Epithelial cell of prostate (primary cell): ENCODE results near the gene CFHR1.
"Not testable (repeated sequence)": the region's sequence is repeated elsewhere in the genome, so short reads cannot be mapped to it uniquely, and the experiment has no call there.

Source experiments
- DNase-seq: peaks from one replicate; pipeline ENCODE4 v3.0.0-alpha.2; 2011; ENCODE audit warnings: low read depth, low spot score
- H3K27ac ChIP-seq: fragments of 450-650 bp; 2 replicates; pipeline ENCODE4 v1.5.1; 2017; ENCODE audit warnings: mild to moderate bottlenecking

The CFHR1 gene

GRCh38 chr1:196819531-196819930 lies at the start of gene CFHR1:
Gene CFHR1 (plus strand): TSS chr1:196819731. CDS start chr1:196819845, 114 bp downstream.
- not testable (repeated sequence) for H3K27ac ChIP-seq, DNase-seq

- H3K27ac ChIP-seq, DNase-seq: not testable (repeated sequence)
These were observed 49.7 kb upstream of the CFHR1 start for GRCh38 chr1:196769823-196770222.

GRCh38 chr1:196773713-196774112 lies 45.8 kb upstream of the CFHR1 start:
- H3K27ac ChIP-seq: no peak overlapping the region
- no peak for DNase-seq

- DNase-seq: no peak
- no peak overlapping the region for H3K27ac ChIP-seq
These were observed 45.4 kb upstream of the CFHR1 start for GRCh38 chr1:196774175-196774574.

DNA sequence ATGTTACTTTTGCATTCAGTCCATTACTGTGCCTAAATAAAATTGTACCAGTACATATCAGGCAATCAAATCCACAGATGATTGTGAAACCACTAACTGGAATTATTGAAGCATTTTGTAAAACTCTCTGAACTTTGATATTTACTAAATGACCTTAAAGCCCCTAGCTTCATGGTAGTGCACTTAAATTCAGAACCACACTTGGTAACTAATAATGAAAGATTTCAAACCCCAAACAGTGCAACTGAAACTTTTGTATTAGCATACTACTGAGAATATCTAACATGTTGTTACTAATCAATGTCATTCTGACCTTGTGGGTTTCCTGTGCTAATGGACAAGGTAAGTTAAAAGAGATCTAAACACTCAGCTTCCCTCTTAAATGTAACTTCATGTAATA lies 44.9 kb upstream of the CFHR1 start, which contains the start of gene CFHR3:
Gene CFHR3 (plus strand): TSS at position 238 of the 400 bp plus-strand sequence. CDS start 47 bp downstream, at position 285.
- no peak for DNase-seq
- no peak within 1 kb of the TSS for H3K27ac ChIP-seq

DNA sequence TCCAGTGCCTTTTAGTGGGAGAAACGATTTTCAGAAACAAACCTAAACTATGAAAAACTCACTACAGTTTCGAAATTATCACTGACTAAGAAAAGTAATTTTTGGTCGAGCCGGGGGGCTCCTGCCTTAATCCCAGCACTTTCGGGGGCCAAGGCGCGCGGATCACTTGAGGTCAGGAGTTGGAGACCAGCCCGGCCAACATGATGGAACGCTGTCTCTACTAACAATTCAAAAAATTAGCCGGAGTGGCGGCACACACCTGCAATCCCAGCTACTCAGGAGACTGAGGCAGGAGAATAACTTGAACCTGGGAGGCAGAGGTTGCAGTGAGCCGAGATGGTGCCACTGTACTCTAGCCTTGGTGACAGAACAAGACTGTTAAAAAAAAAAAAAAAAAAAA lies 41.9 kb upstream of the CFHR1 start:
- H3K27ac ChIP-seq: no peak overlapping the region
- DNase-seq: no peak

DNA sequence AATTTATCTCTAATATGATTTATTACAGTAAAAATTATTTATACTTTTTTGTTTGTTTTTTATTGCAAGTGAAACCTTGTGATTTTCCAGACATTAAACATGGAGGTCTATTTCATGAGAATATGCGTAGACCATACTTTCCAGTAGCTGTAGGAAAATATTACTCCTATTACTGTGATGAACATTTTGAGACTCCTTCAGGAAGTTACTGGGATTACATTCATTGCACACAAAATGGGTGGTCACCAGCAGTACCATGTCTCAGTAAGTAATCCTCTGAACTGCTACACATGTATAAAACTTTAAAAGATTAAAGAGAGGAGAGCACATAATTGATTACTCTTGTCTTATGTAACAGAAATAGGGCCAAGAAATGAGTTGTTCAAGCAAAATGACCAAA lies 40.4 kb upstream of the CFHR1 start:
- no peak overlapping the region for H3K27ac ChIP-seq
- no peak for DNase-seq

- not testable (repeated sequence) for H3K27ac ChIP-seq, DNase-seq
These were observed 28.3 kb upstream of the CFHR1 start for GRCh38 chr1:196791252-196791651.

- H3K27ac ChIP-seq, DNase-seq: not testable (repeated sequence)
These were observed 25.4 kb upstream of the CFHR1 start for GRCh38 chr1:196794103-196794502.

- DNase-seq: no peak
- no peak overlapping the region for H3K27ac ChIP-seq
These were observed 21.6 kb upstream of the CFHR1 start for GRCh38 chr1:196797891-196798290.

DNA sequence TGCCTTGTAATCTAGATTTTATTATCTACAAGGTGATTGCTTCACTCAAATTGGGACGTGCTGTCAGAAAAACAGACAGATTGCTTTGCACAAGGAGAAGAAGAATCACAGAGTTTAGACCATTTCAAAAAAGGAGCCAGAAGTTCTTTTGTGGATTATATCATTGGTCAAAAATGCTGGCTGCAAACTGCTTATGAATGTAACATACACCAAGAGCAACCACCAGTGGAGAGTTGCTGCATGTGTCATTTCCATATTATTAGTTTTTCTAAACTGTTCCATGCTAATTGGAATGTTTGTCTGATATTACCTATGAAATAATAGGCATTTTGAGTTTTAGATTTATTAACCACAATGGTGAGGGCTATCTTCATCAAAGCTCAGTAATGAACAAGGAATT lies 17.6 kb upstream of the CFHR1 start:
- DNase-seq, H3K27ac ChIP-seq: not testable (repeated sequence)

GRCh38 chr1:196808529-196809235 lies 10.8 kb upstream of the CFHR1 start:
- no peak for DNase-seq
- no peak overlapping the region for H3K27ac ChIP-seq

DNA sequence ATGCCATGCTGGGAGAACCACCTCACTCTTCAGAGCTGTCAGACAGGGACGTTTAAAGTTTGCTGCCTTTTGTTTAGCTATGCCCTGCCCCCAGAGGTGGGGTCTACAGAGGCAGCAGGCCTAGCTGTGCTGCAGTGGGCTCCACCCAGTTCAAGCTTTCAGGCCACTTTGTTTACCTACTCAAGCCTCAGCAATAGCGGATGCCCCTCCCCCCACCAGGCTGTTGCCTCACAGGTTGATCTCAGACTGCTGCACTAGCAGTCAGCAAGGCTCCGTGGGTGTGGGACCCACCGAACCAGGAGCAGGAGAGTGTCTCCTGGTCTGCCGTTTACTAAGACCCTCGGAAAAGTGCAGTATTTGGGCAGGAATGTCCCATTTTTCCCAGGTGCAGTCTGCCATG lies 2.1 kb upstream of the CFHR1 start:
- H3K27ac ChIP-seq, DNase-seq: not testable (repeated sequence)

- peak; percentile 5 for DNase-seq
- H3K27ac ChIP-seq: not testable (repeated sequence)
These were observed 8.3 kb downstream of the CFHR1 start for GRCh38 chr1:196827860-196828259.

GRCh38 chr1:196849613-196850492 lies 30.3 kb downstream of the CFHR1 start:
- H3K27ac ChIP-seq, DNase-seq: not testable (repeated sequence)

DNA sequence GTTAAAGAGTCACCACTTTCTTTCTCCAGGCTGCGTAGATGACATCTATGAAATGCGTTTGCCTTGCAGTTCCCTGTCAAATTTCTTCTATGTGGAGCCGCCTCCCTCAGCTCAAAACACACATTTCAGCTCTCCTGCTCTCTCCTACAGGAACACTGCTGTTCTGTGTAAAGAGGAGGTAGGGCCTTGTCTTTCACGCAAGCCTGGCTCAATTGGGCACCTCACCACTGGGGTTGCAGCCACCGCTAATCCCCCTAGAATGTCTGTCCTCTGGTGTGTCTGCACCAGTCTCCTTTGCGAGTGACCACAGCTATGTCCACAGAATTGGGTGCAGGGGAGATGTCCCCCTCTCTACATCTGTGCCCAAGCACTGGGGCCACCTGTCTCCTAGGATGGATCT lies 36.5 kb downstream of the CFHR1 start:
- DNase-seq: no peak
- H3K27ac ChIP-seq: no peak overlapping the region

- no peak for DNase-seq
- no peak overlapping the region for H3K27ac ChIP-seq
These were observed 37.7 kb downstream of the CFHR1 start for GRCh38 chr1:196857188-196857587.

GRCh38 chr1:196858811-196859210 lies 39.3 kb downstream of the CFHR1 start:
- no peak for DNase-seq
- H3K27ac ChIP-seq: no peak overlapping the region

DNA sequence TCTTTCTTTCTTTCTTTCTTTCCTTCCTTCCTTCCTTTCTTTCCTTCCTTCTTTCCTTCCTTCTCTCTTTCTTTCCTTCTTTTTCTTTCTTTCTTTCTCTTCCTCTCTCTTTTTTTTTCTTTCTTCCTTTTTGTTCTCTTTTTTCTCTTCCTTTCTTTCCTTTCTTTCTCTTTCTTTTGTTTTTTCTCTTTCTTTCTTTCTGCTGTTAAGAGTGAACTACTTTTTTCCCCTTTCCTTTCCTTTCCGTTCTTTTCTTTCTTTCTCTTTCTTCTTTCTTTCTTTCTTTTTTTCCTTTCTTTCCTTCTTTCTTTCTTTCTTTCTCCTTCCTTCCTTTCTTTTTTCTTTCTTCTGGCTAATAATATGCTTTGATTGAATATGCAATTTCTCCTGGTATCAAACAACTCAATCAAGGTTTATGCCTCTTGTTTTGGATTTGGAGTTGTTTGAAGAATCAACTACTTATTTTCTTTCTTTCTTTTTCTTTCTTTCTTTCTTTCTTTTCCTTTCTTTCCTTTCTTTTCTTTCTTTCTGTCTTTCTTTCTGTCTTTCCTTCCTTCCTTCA lies 40.9 kb downstream of the CFHR1 start:
- H3K27ac ChIP-seq: no peak overlapping the region
- no peak for DNase-seq

DNA sequence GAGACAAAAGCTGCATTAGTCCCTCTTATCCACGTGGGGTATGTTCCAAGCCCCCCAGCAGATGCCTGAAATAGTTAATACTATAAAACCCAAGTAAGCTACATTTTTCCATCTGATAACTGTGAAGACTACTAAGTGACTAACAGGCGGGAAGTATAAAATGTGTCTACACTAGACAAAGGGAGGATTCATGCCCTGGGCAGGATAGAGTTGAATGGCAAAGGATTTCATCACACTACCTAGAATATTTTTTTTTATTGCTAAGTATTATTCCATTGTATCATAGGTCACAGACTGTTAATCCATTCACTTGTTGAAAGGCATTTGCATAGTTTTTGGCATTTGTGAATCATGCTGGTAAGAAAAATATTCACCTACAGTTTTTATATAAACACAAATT lies 41.9 kb downstream of the CFHR1 start:
- peak overlapping the region; percentile 26 for H3K27ac ChIP-seq
- DNase-seq: peak; percentile 43

GRCh38 chr1:196866974-196867373 lies 47.4 kb downstream of the CFHR1 start:
- H3K27ac ChIP-seq: no peak overlapping the region
- no peak for DNase-seq
